ENCODE measurements around the gene ENPP1.

ENPP1 gene

DNA sequence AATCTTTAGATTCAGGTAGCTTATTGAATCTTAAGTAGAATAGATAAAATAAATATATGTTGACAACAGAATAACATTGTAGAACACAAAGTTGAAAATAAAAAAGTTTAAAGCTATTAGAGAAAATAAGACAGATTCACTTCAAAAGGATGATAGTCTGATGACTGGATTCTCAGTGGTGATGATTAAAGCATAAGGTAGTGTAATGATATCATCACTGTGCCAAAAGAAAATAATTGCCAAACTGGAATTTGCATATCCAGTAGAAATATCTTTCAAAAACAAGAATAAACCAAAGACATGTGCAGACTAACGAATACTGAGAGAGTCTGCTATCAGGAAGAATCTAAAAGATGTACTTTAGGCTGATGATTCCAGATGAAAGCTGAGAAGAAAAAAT is 30.2 kb downstream of the ENPP1 start:
- no peak for TF ChIP-seq POLR2AphosphoS5 (IDR thresholded peaks at IDR 0.05; ENCODE audit: low read depth, low read length)
- TF ChIP-seq POLR2A (IDR thresholded peaks at IDR 0.05; ENCODE audit: low read depth, low read length), result no peak
- TF ChIP-seq TAF1 (IDR thresholded peaks at IDR 0.05; ENCODE audit: borderline replicate concordance, low read depth, low read length), result no peak
- FAIRE-seq (no peak), DNase-seq (ENCODE audit: insufficient read length) (no peak)

DNA sequence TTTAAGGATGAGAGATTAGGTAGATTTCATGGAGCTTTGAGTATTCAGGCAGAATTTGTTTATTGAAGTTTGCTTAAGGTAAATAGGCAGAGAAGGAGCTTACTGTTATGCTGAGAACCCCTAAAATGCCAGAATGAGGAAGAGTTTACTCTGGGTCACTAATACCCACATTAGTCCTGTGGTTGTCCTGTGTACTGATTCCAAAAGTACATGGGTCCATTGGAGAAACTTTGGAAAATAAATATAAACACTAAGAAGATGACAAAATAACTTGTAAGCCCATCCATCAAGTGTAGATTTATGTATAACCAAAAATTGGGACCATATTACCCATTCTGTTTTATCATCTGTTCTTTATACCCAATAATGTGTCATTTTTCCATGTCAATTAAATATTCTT is 31.6 kb downstream of the ENPP1 start:
- DNase-seq (ENCODE audit: insufficient read length) (no peak), FAIRE-seq (no peak)
- TF ChIP-seq TAF1 (IDR thresholded peaks at IDR 0.05; ENCODE audit: borderline replicate concordance, low read depth, low read length), result no peak
- no peak for TF ChIP-seq POLR2AphosphoS5 (IDR thresholded peaks at IDR 0.05; ENCODE audit: low read depth, low read length)
- no peak for TF ChIP-seq POLR2A (IDR thresholded peaks at IDR 0.05; ENCODE audit: low read depth, low read length)

DNA sequence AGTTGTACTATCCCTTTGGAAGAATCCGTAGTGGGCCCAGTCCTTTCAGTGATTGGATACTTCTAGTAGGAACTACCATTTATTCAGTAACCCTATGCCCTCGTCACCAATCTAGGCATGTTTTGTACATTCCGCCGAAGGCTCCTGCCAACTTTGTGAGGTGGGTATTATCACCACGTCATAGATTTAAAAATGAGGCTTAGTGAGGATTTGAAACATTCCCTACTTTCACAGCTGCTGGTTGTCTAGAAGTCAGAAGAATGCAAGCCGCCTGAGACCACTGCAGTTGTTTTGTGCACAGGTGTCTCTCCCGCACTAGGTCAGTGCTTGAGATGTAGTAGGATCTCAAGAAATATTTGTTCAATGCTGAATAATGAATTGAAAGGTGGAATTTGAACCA is 32.6 kb downstream of the ENPP1 start:
- TF ChIP-seq POLR2A (IDR thresholded peaks at IDR 0.05; ENCODE audit: low read depth, low read length) (no peak), POLR2AphosphoS5 (IDR thresholded peaks at IDR 0.05; ENCODE audit: low read depth, low read length) (no peak), TAF1 (IDR thresholded peaks at IDR 0.05; ENCODE audit: borderline replicate concordance, low read depth, low read length) (no peak)
- DNase-seq (ENCODE audit: insufficient read length), result no peak
- no peak for FAIRE-seq

DNA sequence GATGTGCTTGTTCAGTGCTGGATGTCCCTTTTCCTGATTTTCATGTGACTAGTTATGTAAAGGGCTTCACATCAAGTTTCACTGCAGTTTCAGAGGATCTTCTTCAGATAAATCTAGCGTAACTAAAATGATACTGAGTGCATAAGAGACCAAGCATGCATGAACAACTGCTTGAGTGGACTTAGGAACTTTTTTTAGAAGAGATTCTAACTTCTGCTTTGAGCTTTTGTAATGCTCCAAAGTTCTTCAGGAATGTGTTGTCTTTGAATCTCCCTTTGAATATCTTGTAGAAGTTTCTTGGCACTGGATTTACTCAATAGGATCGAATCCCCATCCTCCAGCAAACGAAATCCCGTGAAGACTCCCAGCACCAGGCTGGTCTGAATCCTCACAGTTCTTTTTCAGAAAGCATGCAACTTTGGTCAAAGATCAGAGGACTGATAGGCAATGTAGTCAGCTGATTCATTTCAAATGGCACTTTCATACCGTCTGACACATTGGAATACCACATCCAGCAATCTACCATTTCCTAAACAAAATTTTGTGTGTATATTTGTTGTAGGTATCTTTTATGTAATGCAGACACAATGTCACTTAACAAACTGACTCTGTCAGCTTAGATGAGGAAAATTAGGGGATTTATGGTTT is 33.2 kb downstream of the ENPP1 start:
- DNase-seq (ENCODE audit: insufficient read length) (no peak), FAIRE-seq (no peak)
- no peak for TF ChIP-seq POLR2A (IDR thresholded peaks at IDR 0.05; ENCODE audit: low read depth, low read length)
- TF ChIP-seq POLR2AphosphoS5 (IDR thresholded peaks at IDR 0.05; ENCODE audit: low read depth, low read length), result no peak
- TF ChIP-seq TAF1 (IDR thresholded peaks at IDR 0.05; ENCODE audit: borderline replicate concordance, low read depth, low read length), result no peak

DNA sequence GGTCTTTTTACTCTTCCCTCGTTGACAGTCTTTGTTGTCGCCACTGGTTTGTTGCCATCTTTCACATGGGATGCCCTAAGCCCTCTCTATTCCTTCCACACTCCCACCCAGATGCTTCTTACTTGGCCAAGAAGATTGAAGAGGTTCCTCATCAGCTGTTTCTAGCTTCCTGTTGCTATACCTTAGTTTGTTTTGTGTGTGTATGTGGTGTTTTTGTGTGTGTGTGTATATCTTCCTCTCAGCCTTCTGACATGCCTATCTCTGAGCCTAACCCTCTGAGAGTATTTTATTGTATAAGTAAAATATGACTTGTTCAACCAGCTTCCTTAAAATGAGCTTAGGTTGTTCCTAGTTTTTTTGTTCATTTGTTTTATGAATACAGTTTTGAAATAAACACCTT is 35.9 kb downstream of the ENPP1 start:
- no peak for FAIRE-seq
- no peak for TF ChIP-seq POLR2A (IDR thresholded peaks at IDR 0.05; ENCODE audit: low read depth, low read length)
- no peak for TF ChIP-seq TAF1 (IDR thresholded peaks at IDR 0.05; ENCODE audit: borderline replicate concordance, low read depth, low read length)
- no peak for TF ChIP-seq POLR2AphosphoS5 (IDR thresholded peaks at IDR 0.05; ENCODE audit: low read depth, low read length)

DNA sequence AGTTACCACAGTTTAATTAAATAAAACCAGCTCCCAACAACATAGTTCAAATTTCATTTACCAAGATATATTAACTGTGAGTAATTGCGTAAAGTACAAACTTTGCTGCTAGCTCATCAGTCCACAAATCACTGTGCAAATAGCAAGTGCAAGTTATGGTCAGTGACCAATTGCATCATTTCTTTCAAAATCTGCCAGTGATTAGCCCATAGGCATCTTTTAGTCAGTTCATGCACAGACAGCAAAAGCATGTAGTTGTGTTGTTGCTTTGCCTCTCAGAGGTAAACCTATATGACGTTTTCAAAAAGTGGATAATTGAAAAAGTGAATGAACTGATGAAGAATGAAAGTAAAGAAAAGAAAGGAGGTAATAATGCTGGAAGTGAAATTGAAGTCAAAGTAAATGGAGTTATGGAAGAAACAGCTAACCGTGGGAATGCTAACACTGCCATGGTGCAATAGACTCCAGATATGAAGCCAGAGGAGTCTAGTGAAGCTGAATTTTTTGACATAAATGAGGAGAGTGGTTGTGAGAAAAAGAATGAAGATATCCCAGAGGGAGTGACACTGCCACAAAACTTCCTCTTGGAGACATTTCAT is 36.5 kb downstream of the ENPP1 start:
- TF ChIP-seq TAF1 (IDR thresholded peaks at IDR 0.05; ENCODE audit: borderline replicate concordance, low read depth, low read length), result no peak
- no peak for TF ChIP-seq POLR2A (IDR thresholded peaks at IDR 0.05; ENCODE audit: low read depth, low read length)
- no peak for TF ChIP-seq POLR2AphosphoS5 (IDR thresholded peaks at IDR 0.05; ENCODE audit: low read depth, low read length)
- no peak for FAIRE-seq
- no peak for DNase-seq (ENCODE audit: insufficient read length)

More for the DNA sequence above, 35.9 kb downstream of the ENPP1 start:
- DNase-seq (ENCODE audit: insufficient read length), result no peak

DNA sequence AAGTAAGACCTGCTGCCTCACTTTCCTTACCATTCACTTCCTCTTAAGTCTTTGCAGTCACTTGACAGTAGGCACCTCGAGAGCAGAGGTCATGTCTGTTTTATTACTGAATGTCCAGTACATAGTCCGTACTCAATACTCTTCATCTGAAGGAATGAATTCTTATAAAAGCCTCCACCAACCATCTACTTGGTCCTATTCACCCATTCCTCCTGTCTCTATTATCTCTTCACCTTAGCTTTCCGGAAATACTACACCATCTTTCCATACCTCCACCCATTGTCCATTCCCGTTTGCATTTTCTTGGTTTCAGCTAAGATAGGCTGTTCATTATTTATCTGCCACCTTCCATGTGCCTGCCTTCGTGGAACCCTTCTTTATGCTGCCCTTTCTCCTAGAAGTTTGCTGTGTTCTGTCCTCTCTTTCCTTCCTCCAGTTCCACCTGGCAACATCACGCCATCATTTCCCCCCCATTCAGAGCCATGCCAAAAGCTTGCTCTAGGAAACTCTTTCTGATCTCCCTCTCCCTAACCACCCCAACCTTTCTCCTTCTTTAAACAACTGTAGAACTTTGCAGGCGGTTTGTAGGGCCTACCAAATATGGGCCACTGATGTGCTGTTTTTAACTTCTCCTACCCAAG is 38.3 kb downstream of the ENPP1 start:
- FAIRE-seq (no peak), DNase-seq (ENCODE audit: insufficient read length) (no peak)
- TF ChIP-seq POLR2AphosphoS5 (IDR thresholded peaks at IDR 0.05; ENCODE audit: low read depth, low read length), result no peak
- TF ChIP-seq TAF1 (IDR thresholded peaks at IDR 0.05; ENCODE audit: borderline replicate concordance, low read depth, low read length), result no peak
- no peak for TF ChIP-seq POLR2A (IDR thresholded peaks at IDR 0.05; ENCODE audit: low read depth, low read length)

DNA sequence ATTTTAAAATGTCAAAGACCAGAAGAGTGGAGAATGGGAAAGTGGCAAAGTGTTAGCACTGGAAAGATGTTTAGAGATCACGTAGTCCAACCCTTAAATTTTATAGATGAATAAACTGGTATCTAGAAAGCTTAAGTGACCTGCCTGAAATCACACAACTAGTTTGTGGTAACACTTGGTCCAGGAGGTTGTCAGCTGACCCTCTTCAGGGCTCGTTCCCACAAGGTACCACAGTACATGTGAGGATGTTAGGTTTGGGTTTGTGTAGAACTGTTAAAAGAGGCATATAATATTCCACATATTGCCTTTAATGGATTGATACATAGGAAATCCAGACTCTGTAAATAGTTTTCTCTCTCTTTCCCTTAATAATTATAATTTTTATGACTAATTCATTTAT is 39.1 kb downstream of the ENPP1 start:
- no peak for TF ChIP-seq TAF1 (IDR thresholded peaks at IDR 0.05; ENCODE audit: borderline replicate concordance, low read depth, low read length)
- FAIRE-seq, result no peak
- no peak for DNase-seq (ENCODE audit: insufficient read length)

DNA sequence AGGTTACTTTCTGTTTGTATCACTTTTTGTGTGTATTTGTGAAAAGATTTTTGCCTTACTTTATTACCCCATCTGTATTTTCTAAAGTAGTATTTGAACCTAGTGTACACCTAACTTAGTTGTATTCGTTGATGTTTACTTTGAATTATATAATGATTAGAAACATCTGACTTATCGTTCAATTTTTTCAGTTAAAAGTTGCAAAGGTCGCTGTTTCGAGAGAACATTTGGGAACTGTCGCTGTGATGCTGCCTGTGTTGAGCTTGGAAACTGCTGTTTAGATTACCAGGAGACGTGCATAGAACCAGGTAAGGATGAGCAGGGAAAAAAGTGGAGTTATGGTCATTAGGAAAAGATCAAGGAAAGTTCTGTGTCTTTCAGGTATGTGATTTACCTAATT is 42.0 kb downstream of the ENPP1 start:
- TF ChIP-seq TAF1 (IDR thresholded peaks at IDR 0.05; ENCODE audit: borderline replicate concordance, low read depth, low read length), result no peak
- no peak for TF ChIP-seq POLR2A (IDR thresholded peaks at IDR 0.05; ENCODE audit: low read depth, low read length)
- TF ChIP-seq POLR2AphosphoS5 (IDR thresholded peaks at IDR 0.05; ENCODE audit: low read depth, low read length), result no peak
- no peak for DNase-seq (ENCODE audit: insufficient read length)

DNA sequence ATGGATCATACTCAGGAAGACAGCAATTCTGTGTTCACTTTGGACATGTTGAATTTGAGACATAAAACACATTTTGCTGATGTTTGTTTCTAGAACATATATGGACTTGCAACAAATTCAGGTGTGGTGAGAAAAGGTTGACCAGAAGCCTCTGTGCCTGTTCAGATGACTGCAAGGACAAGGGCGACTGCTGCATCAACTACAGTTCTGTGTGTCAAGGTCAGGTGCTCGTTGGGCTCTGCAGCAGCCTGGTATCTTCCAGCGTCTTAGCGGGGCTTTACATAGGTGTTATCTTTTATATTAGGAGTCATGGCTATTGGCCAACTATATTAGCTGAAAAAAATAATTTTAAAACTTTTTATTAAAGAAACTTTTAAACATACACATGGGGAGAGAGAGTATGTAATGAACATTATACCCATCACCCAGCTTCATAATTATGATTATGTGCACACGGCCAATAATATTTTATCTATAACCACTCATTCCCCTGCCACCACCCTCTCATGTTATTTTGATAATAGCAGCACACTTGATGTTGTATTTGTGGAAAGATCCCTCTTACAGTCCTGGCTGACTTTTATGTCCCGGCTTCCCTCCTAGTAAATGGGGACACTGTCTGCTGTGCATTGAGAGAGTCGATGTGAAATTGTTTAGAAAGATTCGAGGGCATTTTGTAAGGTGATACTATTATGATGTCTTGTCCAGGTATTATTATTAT is 43.4 kb downstream of the ENPP1 start:
- FAIRE-seq, result no peak

More for the DNA sequence above, 42.0 kb downstream of the ENPP1 start:
- FAIRE-seq, result no peak

DNA sequence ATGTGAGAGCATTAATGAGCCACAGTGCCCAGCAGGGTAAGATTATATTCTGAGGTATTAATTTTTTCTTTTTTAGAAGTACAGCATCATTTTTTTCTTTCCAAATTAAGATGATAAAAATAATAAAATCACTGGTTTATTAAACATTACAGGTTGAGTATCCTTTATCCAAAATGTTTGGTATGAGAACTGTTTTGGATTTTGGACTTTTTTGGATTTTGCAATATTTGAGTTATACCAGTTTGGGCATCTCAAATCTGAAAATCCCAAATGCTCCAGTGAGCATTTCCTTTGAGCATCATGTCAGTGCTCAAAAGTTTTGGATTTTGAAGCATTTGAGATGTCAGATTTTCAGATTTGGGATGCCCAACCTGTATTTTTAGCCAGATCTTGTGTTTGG is 44.4 kb downstream of the ENPP1 start:
- TF ChIP-seq POLR2A (IDR thresholded peaks at IDR 0.05; ENCODE audit: low read depth, low read length), result no peak
- TF ChIP-seq TAF1 (IDR thresholded peaks at IDR 0.05; ENCODE audit: borderline replicate concordance, low read depth, low read length), result no peak
- no peak for TF ChIP-seq POLR2AphosphoS5 (IDR thresholded peaks at IDR 0.05; ENCODE audit: low read depth, low read length)
- DNase-seq (ENCODE audit: insufficient read length) (no peak), FAIRE-seq (no peak)

More for the DNA sequence above, 43.4 kb downstream of the ENPP1 start:
- TF ChIP-seq POLR2AphosphoS5 (IDR thresholded peaks at IDR 0.05; ENCODE audit: low read depth, low read length) (no peak), TAF1 (IDR thresholded peaks at IDR 0.05; ENCODE audit: borderline replicate concordance, low read depth, low read length) (no peak), POLR2A (IDR thresholded peaks at IDR 0.05; ENCODE audit: low read depth, low read length) (no peak)
- DNase-seq (ENCODE audit: insufficient read length), result no peak

Data from GM12892 (cell line).